H9 (cell line): Measurements from ENCODE around the gene MOCS2. TPM values are rescaled to one million over a fixed set of nuclear protein-coding genes. Genes with fewer than 3 reads are reported as not detected.

Source experiments
- DNase-seq: peaks from one replicate; pipeline ENCODE4 v3.0.0-alpha.2; 2017
- H2AFZ ChIP-seq: one replicate; pipeline ENCODE4 v1.6.1; 2013; ENCODE audit warnings: mild to moderate bottlenecking, low read length, control low read depth, moderate library complexity
- H2AK5ac ChIP-seq: 2 replicates; pipeline ENCODE4 v1.6.1; 2013; ENCODE audit warnings: low read length, control low read depth, mixed read lengths; ENCODE audit not compliant: insufficient read length
- H2BK120ac ChIP-seq: one replicate; pipeline ENCODE4 v1.6.1; 2013; ENCODE audit warnings: low read depth, mild to moderate bottlenecking, low read length, control low read depth, inconsistent platforms; ENCODE audit not compliant: poor library complexity, severe bottlenecking
- H2BK12ac ChIP-seq: 2 replicates; pipeline ENCODE4 v1.6.1; 2013; ENCODE audit warnings: low read length, control low read depth, mixed read lengths, low read depth; ENCODE audit not compliant: insufficient read length
- H2BK15ac ChIP-seq: 2 replicates; pipeline ENCODE4 v1.6.1; 2013; ENCODE audit warnings: low read depth, low read length, control low read depth
- H2BK20ac ChIP-seq: one replicate; pipeline ENCODE4 v1.6.1; 2013; ENCODE audit warnings: low read depth, mild to moderate bottlenecking, low read length, control low read depth, inconsistent platforms; ENCODE audit not compliant: poor library complexity, severe bottlenecking
- H2BK5ac ChIP-seq: 2 replicates; pipeline ENCODE4 v1.6.1; 2013; ENCODE audit warnings: low read length, control low read depth, mixed read lengths; ENCODE audit not compliant: insufficient read length
- H3K14ac ChIP-seq: 2 replicates; pipeline ENCODE4 v1.6.1; 2013; ENCODE audit warnings: low read length, control low read depth; ENCODE audit not compliant: insufficient read depth
- H3K18ac ChIP-seq: 2 replicates; pipeline ENCODE4 v1.6.1; 2013; ENCODE audit warnings: low read depth, mild to moderate bottlenecking, mixed read lengths, low read length, control low read depth; ENCODE audit not compliant: insufficient read length
- H3K23ac ChIP-seq: 2 replicates; pipeline ENCODE4 v1.6.1; 2013; ENCODE audit warnings: low read length, control low read depth, mixed read lengths, low read depth; ENCODE audit not compliant: insufficient read length
- H3K23me2 ChIP-seq: 2 replicates; pipeline ENCODE4 v1.6.1; 2013; ENCODE audit warnings: low read depth, mild to moderate bottlenecking, mixed read lengths, low read length, control low read depth; ENCODE audit not compliant: insufficient read length, poor library complexity, severe bottlenecking
- H3K27ac ChIP-seq: 2 replicates; pipeline ENCODE4 v1.5.1; 2013; ENCODE audit warnings: low read length, control low read depth, mixed read lengths, low read depth; ENCODE audit not compliant: insufficient read length
- H3K27me3 ChIP-seq: 2 replicates; pipeline ENCODE4 v1.6.1; 2013; ENCODE audit warnings: low read length, control low read depth, inconsistent platforms; ENCODE audit not compliant: insufficient read depth
- H3K4ac ChIP-seq: 2 replicates; pipeline ENCODE4 v1.6.1; 2013; ENCODE audit warnings: low read depth, mild to moderate bottlenecking, control low read depth, inconsistent platforms, low read length, moderate library complexity
- H3K4me1 ChIP-seq: 2 replicates; pipeline ENCODE4 v1.6.1; 2013; ENCODE audit warnings: low read length, control low read depth, inconsistent platforms; ENCODE audit not compliant: insufficient read depth
- H3K4me2 ChIP-seq: 2 replicates; pipeline ENCODE4 v1.6.1; 2013; ENCODE audit warnings: low read length, control low read depth, mixed read lengths; ENCODE audit not compliant: insufficient read length, insufficient read depth
- H3K56ac ChIP-seq: 2 replicates; pipeline ENCODE4 v1.6.1; 2013; ENCODE audit warnings: low read depth, mild to moderate bottlenecking, mixed read lengths, low read length, control low read depth; ENCODE audit not compliant: insufficient read length
- H3K79me1 ChIP-seq: 2 replicates; pipeline ENCODE4 v1.6.1; 2013; ENCODE audit warnings: low read depth, mild to moderate bottlenecking, moderate library complexity, low read length, control low read depth, inconsistent platforms; ENCODE audit not compliant: insufficient read depth, poor library complexity, severe bottlenecking
- H3K79me2 ChIP-seq: 2 replicates; pipeline ENCODE4 v1.6.1; 2013; ENCODE audit warnings: low read length, control low read depth, inconsistent platforms; ENCODE audit not compliant: insufficient read depth
- H3K9ac ChIP-seq: 2 replicates; pipeline ENCODE4 v1.6.1; 2013; ENCODE audit warnings: low read length, control low read depth, mixed read lengths; ENCODE audit not compliant: insufficient read length; ENCODE audit errors: extremely low read depth
- H3K9me3 ChIP-seq: one replicate; pipeline ENCODE4 v1.6.1; 2013; ENCODE audit warnings: low read depth, low read length, inconsistent platforms; ENCODE audit not compliant: control insufficient read depth
- H3T11ph ChIP-seq: one replicate; pipeline ENCODE4 v1.6.1; 2013; ENCODE audit warnings: mild to moderate bottlenecking, low read length, control low read depth, inconsistent platforms
- H4K20me1 ChIP-seq: one replicate; pipeline ENCODE4 v1.6.1; 2013; ENCODE audit not compliant: control insufficient read depth, insufficient read length, insufficient read depth
- H4K5ac ChIP-seq: 2 replicates; pipeline ENCODE4 v1.6.1; 2013; ENCODE audit warnings: low read depth, mild to moderate bottlenecking, mixed read lengths, low read length, control low read depth; ENCODE audit not compliant: insufficient read length
- H4K8ac ChIP-seq: replicated peaks from 2 replicates; pipeline ENCODE4 v1.6.1; 2013; ENCODE audit warnings: low read length, control low read depth, mixed read lengths, low read depth; ENCODE audit not compliant: insufficient read length
- H4K91ac ChIP-seq: 2 replicates; pipeline ENCODE4 v1.6.1; 2013; ENCODE audit warnings: low read depth, mild to moderate bottlenecking, moderate library complexity, mixed read lengths, low read length, control low read depth; ENCODE audit not compliant: insufficient read length
- H3K27ac Mint-ChIP-seq, 3 experiments: 2 replicates in 2 of 3; 3 replicates in 1 of 3; pipeline ENCODE4 v1.8.0; 2020 to 2021; ENCODE audit warnings: mixed read lengths in 3 of 3, mild to moderate bottlenecking in 1 of 3, moderate library complexity in 1 of 3
- H3K27me3 Mint-ChIP-seq: 2 replicates; pipeline ENCODE4 v1.8.0; 2021; ENCODE audit warnings: low read depth, mild to moderate bottlenecking, moderate library complexity, mixed read lengths
- H3K36me3 Mint-ChIP-seq, 3 experiments: 2 replicates in 2 of 3; 3 replicates in 1 of 3; pipeline ENCODE4 v1.8.0; 2020 to 2021; ENCODE audit warnings: low read depth in 3 of 3, mixed read lengths in 3 of 3; ENCODE audit not compliant: insufficient read depth in 1 of 3
- H3K4me1 Mint-ChIP-seq, 2 experiments: 2 replicates each; pipeline ENCODE4 v1.8.0; 2020; ENCODE audit warnings: mixed read lengths in 2 of 2
- H3K4me3 Mint-ChIP-seq, 2 experiments: 2 replicates in 1 of 2; 3 replicates in 1 of 2; pipeline ENCODE4 v1.8.0; 2020 to 2021; ENCODE audit warnings: mild to moderate bottlenecking in 2 of 2, mixed read lengths in 2 of 2, moderate library complexity in 1 of 2
- H3K9me3 Mint-ChIP-seq, 2 experiments: 2 replicates in 1 of 2; 3 replicates in 1 of 2; pipeline ENCODE4 v1.8.0; 2020; ENCODE audit warnings: mild to moderate bottlenecking in 2 of 2, mixed read lengths in 2 of 2, moderate library complexity in 1 of 2
- CTCF ChIP-seq: fragments of 200-600 bp; sonication (generic); conservative IDR thresholded peaks from 3 replicates; pipeline ENCODE4 v1.8.0; 2021; ENCODE audit warnings: antibody characterized with exemption, mild to moderate bottlenecking
- WGBS: extraction: QIAGEN DNeasy Blood & Tissue Kit; methylation state at CpG from one replicate; pipeline ENCODE4 v1.1.7; 2013; ENCODE audit warnings: missing lambda C conversion rate, low lambda C conversion rate, mixed read lengths; ENCODE audit not compliant: insufficient read length; ENCODE audit errors: extremely low coverage; 5-methylcytosine and 5-hydroxymethylcytosine counted together
- total RNA-seq: library from RNA; stranded (reverse); gene quantifications from 2 replicates; pipeline ENCODE4 v1.2.1, GENCODE V29; 2021

The MOCS2 gene
- total RNA-seq, 1 experiment from 2014 or later: 24.8 TPM

- DNase-seq: no peak
- H2BK120ac ChIP-seq: no peak overlapping the region
- Mint-ChIP-seq H3K27me3 (no peaks in the 10 kb centered on the region), H3K9me3 (no peaks in the 10 kb centered on the region; a peak in 1 of 5 replicates), H3K36me3 (peaks cover 0 to 3% (median 0%) of the 10 kb centered on the region in 3 experiments; a peak in 1 of 7 replicates), H3K4me1 (peaks cover 17% of the 10 kb centered on the region in 2 experiments), H3K27ac (no peak overlapping the region), H3K4me3 (no peak overlapping the region)
- no peak overlapping the region for H4K5ac ChIP-seq
- no peak overlapping the region for H2BK15ac ChIP-seq
- no peak overlapping the region for H4K8ac ChIP-seq
- H3K9me3 ChIP-seq: no peaks in the 10 kb centered on the region
- no peak overlapping the region for H3K27ac ChIP-seq
- H3K79me2 ChIP-seq: no peaks in the 10 kb centered on the region
- H3K18ac ChIP-seq: no peak overlapping the region
- no peak overlapping the region for H3K4ac ChIP-seq
- H4K91ac ChIP-seq: no peak overlapping the region
- no peak overlapping the region for H3K4me2 ChIP-seq
- no peaks in the 10 kb centered on the region; the same call in 1 of the 2 replicates for H3K27me3 ChIP-seq
- H3K9ac ChIP-seq: no peak overlapping the region
- H2AK5ac ChIP-seq: no peak overlapping the region
- no peak for TF ChIP-seq CTCF
- no peak overlapping the region for H3K56ac ChIP-seq
- no peak overlapping the region for H3K23ac ChIP-seq
- WGBS: no CpG with 5 or more reads among the region's 1 CpG
- no peak overlapping the region for H2BK5ac ChIP-seq
- H3K23me2 ChIP-seq: peaks cover 13% of the 10 kb centered on the region
- no peaks in the 10 kb centered on the region for H4K20me1 ChIP-seq
- H3K79me1 ChIP-seq: no peaks in the 10 kb centered on the region
- H2BK12ac ChIP-seq: peak overlapping the region; percentile 14
- H2AFZ ChIP-seq: no peak overlapping the region
- no peak overlapping the region for H3T11ph ChIP-seq
- H3K4me1 ChIP-seq: peaks cover 5% of the 10 kb centered on the region; the same call in 1 of the 2 replicates
- H2BK20ac ChIP-seq: no peak overlapping the region
- H3K14ac ChIP-seq: no peak overlapping the region
Measured at GRCh38 chr5:53111139-53111538, 1.6 kb upstream of the MOCS2 start.
